BLaER1 (cell line): ENCODE data around the gene TARS3.
"Not testable (repeated sequence)": the region's sequence is repeated elsewhere in the genome, so short reads cannot be mapped to it uniquely, and the experiment has no call there.

Experiments used
- H3K27ac ChIP-seq: shearing (Covaris generic); formaldehyde crosslinking; 2 replicates; pipeline ENCODE4 v1.8.1; 2022
- H3K27me3 ChIP-seq: shearing (Covaris generic); formaldehyde crosslinking; 2 replicates; pipeline ENCODE4 v1.8.1; 2022
- H3K36me3 ChIP-seq: shearing (Covaris generic); formaldehyde crosslinking; 2 replicates; pipeline ENCODE4 v1.8.1; 2022
- H3K4me1 ChIP-seq: shearing (Covaris generic); formaldehyde crosslinking; 2 replicates; pipeline ENCODE4 v1.8.1; 2022
- H3K4me2 ChIP-seq: shearing (Covaris generic); formaldehyde crosslinking; 2 replicates; pipeline ENCODE4 v1.8.1; 2022
- H3K4me3 ChIP-seq: shearing (Covaris generic); formaldehyde crosslinking; 2 replicates; pipeline ENCODE4 v1.8.1; 2022
- H3K9ac ChIP-seq: shearing (Covaris generic); formaldehyde crosslinking; 2 replicates; pipeline ENCODE4 v1.8.1; 2022
- H3K9me3 ChIP-seq: shearing (Covaris generic); formaldehyde crosslinking; 2 replicates; pipeline ENCODE4 v1.8.1; 2022
- H4K20me1 ChIP-seq: shearing (Covaris generic); formaldehyde crosslinking; 2 replicates; pipeline ENCODE4 v1.8.1; 2022
- Cebpa-rat ChIP-seq: shearing (Covaris generic); IDR thresholded peaks from 2 replicates; pipeline ENCODE4 v1.8.1; 2022

Gene TARS3

DNA sequence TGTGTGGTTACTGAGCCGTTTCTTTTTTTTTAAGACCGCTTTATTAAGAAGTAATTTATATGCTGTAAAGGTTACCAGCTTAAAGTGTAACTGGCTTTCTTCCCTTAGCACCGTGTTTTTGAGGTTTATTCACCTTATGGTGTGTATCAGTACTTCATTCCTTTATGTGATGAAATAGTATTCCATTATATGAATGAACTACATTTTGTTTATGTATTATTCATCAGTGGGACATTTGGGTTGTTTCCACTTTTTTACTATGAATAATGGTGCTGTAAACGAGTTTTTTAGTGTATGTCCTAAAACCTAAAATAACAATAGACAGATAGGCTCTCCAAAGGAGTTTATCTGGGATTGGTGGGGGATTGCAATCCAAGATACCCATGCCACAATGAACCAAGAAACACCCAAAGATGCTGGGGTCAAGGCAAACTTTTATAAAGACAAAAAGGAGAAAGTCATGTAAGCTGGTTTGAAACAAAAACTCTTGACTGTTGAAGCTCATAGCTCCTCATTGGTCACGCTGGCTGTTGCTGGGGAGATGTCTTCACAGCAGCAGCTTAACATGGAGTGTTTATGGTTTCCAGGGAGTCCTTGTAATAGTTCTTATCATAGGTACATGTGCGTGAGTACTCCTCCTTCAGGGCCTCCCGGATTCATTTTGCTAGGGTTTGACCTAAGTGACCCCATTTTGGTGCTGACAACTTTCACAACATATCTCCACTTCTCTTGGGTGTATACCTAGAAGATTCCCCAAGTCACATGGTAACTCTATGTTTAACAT lies 88.1 kb downstream of the TARS3 start:
- H3K4me2 ChIP-seq = peak overlapping the region; percentile 58
- no peak for TF ChIP-seq Cebpa-rat
- H3K9ac ChIP-seq = no peak overlapping the region

DNA sequence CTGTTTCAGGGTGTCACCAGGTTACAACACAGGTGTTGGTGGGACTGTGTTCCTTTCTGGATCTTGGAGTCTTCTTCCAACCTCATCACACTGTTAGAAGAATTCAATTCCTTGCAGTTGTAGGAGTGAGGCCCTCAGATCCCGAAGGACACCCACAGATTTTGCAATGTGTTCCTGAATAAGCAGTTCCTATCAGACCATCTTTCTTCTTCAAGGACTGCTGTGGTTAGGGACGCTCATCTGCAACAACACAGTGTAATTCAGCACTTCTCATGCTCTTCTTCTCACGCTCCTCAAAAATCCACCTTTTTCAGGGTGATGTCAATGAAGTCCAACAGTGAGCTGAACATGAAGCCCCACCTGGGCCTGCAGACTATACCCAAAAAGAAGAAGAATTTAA lies 90.9 kb downstream of the TARS3 start:
- Histone ChIP-seq H3K4me1 (peaks cover 19% of the 10 kb centered on the region), H4K20me1 (no peaks in the 10 kb centered on the region), H3K27me3 (no peaks in the 10 kb centered on the region), H3K4me3 (no peak overlapping the region), H3K36me3 (no peaks in the 10 kb centered on the region), H3K27ac (no peak overlapping the region), H3K9ac (no peak overlapping the region), H3K4me2 (no peak overlapping the region), H3K9me3 (no peaks in the 10 kb centered on the region)
- TF ChIP-seq Cebpa-rat = no peak

More for the DNA sequence above, 88.1 kb downstream of the TARS3 start:
- Histone ChIP-seq H3K9me3 (no peaks in the 10 kb centered on the region), H3K4me3 (no peak overlapping the region), H3K27me3 (no peaks in the 10 kb centered on the region), H3K36me3 (peaks cover 11% of the 10 kb centered on the region), H3K27ac (no peak overlapping the region), H3K4me1 (peaks cover 32% of the 10 kb centered on the region), H4K20me1 (peaks cover 15% of the 10 kb centered on the region; the same call in 1 of the 2 replicates)

GRCh38 chr15:101626729-101627128 lies 97.5 kb downstream of the TARS3 start:
- not testable (repeated sequence) for H3K27ac ChIP-seq, H3K4me3 ChIP-seq, H3K4me2 ChIP-seq, H4K20me1 ChIP-seq, H3K36me3 ChIP-seq, H3K9ac ChIP-seq, H3K27me3 ChIP-seq
- Histone ChIP-seq H3K9me3 (peaks cover 38% of the 10 kb centered on the region), H3K4me1 (peaks cover 23% of the 10 kb centered on the region)

DNA sequence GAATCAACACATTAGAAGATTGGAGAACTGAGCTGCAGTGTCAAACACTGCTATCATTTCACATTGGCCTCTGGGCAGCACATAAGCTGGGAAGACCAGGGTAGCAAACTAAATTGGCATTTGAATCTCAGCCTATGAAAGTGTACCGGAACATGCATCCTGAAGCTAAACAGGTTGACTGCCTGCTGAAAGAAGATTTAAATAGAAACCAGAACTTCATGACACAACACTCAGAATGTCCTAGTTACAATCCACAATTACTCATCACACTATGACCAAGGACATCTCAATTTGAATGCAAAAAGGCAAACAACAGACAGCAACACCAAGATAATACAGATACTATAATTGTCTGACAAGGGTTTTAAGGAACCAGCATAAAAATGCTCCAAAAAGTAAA lies 98.3 kb downstream of the TARS3 start:
- Histone ChIP-seq H4K20me1 (no peaks in the 10 kb centered on the region), H3K4me1 (peaks cover 31% of the 10 kb centered on the region), H3K9me3 (peaks cover 38% of the 10 kb centered on the region), H3K4me2 (no peak overlapping the region; the same call in 1 of the 2 replicates), H3K27me3 (no peaks in the 10 kb centered on the region), H3K36me3 (0 out of 2 replicates have a peak, but pooled peaks cover 8% of the 10 kb centered on the region), H3K27ac (no peak overlapping the region), H3K4me3 (no peak overlapping the region), H3K9ac (no peak overlapping the region)
- no peak for TF ChIP-seq Cebpa-rat

- no peak overlapping the region for H3K9ac ChIP-seq
- H3K36me3 ChIP-seq = 0 out of 2 replicates have a peak, but pooled peaks cover 8% of the 10 kb centered on the region
- no peak overlapping the region for H3K27ac ChIP-seq
- peaks cover 39% of the 10 kb centered on the region for H3K4me1 ChIP-seq
- H3K4me3 ChIP-seq = no peak overlapping the region
- TF ChIP-seq Cebpa-rat = no peak
- peaks cover 38% of the 10 kb centered on the region for H3K9me3 ChIP-seq
- peak overlapping the region; percentile 39 for H3K4me2 ChIP-seq
- no peaks in the 10 kb centered on the region for H4K20me1 ChIP-seq
- no peaks in the 10 kb centered on the region for H3K27me3 ChIP-seq
Measured at GRCh38 chr15:101625184-101625583, 99.1 kb downstream of the TARS3 start.

DNA sequence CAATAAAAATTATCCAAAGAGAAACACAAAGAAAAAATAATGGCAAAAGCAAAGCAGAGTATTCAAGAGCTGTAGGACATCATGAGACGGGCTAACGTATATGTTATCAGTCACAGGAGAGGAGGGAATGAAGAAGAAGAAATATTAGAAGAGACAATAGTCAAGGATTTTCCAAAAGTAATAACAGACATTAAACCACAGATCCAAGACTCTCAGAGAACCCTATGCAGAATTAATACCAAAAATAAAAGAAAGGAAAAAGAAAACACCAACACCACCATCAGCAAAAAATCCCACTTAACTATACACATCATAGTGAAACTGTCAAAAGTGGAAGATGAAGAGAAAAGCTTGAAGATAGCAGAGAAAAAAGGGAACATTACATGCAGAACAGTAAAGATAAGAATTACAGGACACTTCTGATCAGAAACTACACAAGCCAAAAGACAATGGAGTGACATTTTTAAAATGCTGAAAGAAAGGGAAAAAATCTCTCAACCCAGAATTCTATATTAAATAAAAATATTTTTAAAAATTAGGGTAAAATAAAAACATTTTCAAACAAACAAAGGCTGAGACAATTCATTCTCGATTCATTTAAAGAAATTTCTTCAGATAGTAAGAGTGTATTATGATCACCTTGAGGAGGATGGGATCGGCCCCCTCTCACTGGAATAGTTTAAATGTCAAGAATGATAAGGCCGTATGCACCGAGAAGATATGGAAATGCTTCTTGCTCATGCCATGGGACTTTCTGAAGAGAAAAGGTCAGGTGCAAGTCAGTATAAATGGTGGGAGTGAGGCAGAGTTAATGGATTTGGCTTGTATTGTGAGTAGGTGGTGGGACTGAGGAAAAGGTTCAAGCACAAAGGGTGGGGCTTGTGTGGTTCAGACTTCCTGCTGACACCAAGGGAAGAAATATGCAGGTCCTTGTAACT lies 100.6 kb downstream of the TARS3 start:
- peaks cover 38% of the 10 kb centered on the region for H3K9me3 ChIP-seq
- H3K27me3 ChIP-seq = no peaks in the 10 kb centered on the region
- 0 out of 2 replicates have a peak, but pooled peaks cover 8% of the 10 kb centered on the region for H3K36me3 ChIP-seq
- no peak for TF ChIP-seq Cebpa-rat
- H3K9ac ChIP-seq = no peak overlapping the region
- H3K4me2 ChIP-seq = no peak overlapping the region
- H3K27ac ChIP-seq = no peak overlapping the region
- H4K20me1 ChIP-seq = no peaks in the 10 kb centered on the region
- H3K4me1 ChIP-seq = peaks cover 54% of the 10 kb centered on the region
- H3K4me3 ChIP-seq = no peak overlapping the region

- H3K27ac ChIP-seq = no peak overlapping the region
- TF ChIP-seq Cebpa-rat = no peak
Measured at GRCh38 chr15:101621961-101622360, 102.3 kb downstream of the TARS3 start.

GRCh38 chr15:101620671-101621070 lies 103.6 kb downstream of the TARS3 start:
- TF ChIP-seq Cebpa-rat = no peak
- H3K4me1 ChIP-seq = peaks cover 80% of the 10 kb centered on the region

More at GRCh38 chr15:101621961-101622360, 102.3 kb downstream of the TARS3 start:
- H3K9ac ChIP-seq = no peak overlapping the region
- H3K36me3 ChIP-seq = 0 out of 2 replicates have a peak, but pooled peaks cover 8% of the 10 kb centered on the region
- H3K4me2 ChIP-seq = peak overlapping the region; percentile 47
- no peak overlapping the region for H3K4me3 ChIP-seq
- no peaks in the 10 kb centered on the region for H3K27me3 ChIP-seq
- H3K9me3 ChIP-seq = peaks cover 38% of the 10 kb centered on the region
- H3K4me1 ChIP-seq = peaks cover 71% of the 10 kb centered on the region
- H4K20me1 ChIP-seq = peaks cover 10% of the 10 kb centered on the region; the same call in 1 of the 2 replicates

DNA sequence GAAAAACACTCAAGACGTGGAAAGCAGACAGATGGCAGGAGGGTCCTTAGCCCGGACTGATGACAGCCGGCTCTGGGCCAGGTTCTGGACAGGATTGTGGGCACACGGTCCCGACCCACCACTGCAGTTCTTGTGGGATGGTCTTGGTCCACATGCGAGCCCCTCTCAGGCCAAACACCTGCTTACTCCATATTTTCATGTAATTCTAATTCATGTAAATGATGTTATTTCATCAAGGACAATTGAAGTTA lies 104.7 kb downstream of the TARS3 start:
- peak overlapping the region; percentile 76 for H3K27ac ChIP-seq
- H3K9ac ChIP-seq = peak overlapping the region; percentile 66; the same call in 1 of the 2 replicates
- H4K20me1 ChIP-seq = peaks cover 10% of the 10 kb centered on the region; the same call in 1 of the 2 replicates

More at GRCh38 chr15:101620671-101621070, 103.6 kb downstream of the TARS3 start:
- H3K9me3 ChIP-seq = peaks cover 34% of the 10 kb centered on the region
- no peaks in the 10 kb centered on the region for H3K27me3 ChIP-seq
- H4K20me1 ChIP-seq = peaks cover 10% of the 10 kb centered on the region; the same call in 1 of the 2 replicates
- 0 out of 2 replicates have a peak, but pooled peaks cover 8% of the 10 kb centered on the region for H3K36me3 ChIP-seq
- peak overlapping the region; percentile 76 for H3K27ac ChIP-seq
- peak overlapping the region; percentile 40; the same call in 1 of the 2 replicates for H3K4me3 ChIP-seq
- H3K4me2 ChIP-seq = peak overlapping the region; percentile 93
- H3K9ac ChIP-seq = peak overlapping the region; percentile 63; the same call in 1 of the 2 replicates

More for the DNA sequence above, 104.7 kb downstream of the TARS3 start:
- TF ChIP-seq Cebpa-rat = no peak
- peaks cover 27% of the 10 kb centered on the region for H3K9me3 ChIP-seq
- no peaks in the 10 kb centered on the region for H3K27me3 ChIP-seq
- peaks cover 80% of the 10 kb centered on the region for H3K4me1 ChIP-seq
- H3K4me3 ChIP-seq = no peak overlapping the region
- H3K36me3 ChIP-seq = 0 out of 2 replicates have a peak, but pooled peaks cover 8% of the 10 kb centered on the region
- peak overlapping the region; percentile 93 for H3K4me2 ChIP-seq
